NCI-H187 (cell line): Measurements from ENCODE around the gene ZDHHC21.

Source experiments
- DNase-seq, 2 experiments: peaks; one replicate each; lab custom pipeline; 2025; lab: John Stamatoyannopoulos, UW

ZDHHC21 gene

GRCh38 chr9:14693251-14693861, at the start of gene ZDHHC21:
ZDHHC21 (minus strand) TSS chr9:14693432; CDS start chr9:14674340, 19,092 bp downstream.
- DNase-seq: peak; percentile 36 to 63

- DNase-seq: no peak
Measured at GRCh38 chr9:14741369-14741768, 48.1 kb upstream of the ZDHHC21 start.

- no peak for DNase-seq
Measured at GRCh38 chr9:14733133-14733532, 39.9 kb upstream of the ZDHHC21 start.

- DNase-seq: no peak
Measured at GRCh38 chr9:14731294-14731981, 38.2 kb upstream of the ZDHHC21 start.

GRCh38 chr9:14730461-14730898, 37.2 kb upstream of the ZDHHC21 start:
- no peak for DNase-seq

GRCh38 chr9:14723301-14723700, 30.1 kb upstream of the ZDHHC21 start:
- DNase-seq: no peak

- DNase-seq: no peak
Measured at GRCh38 chr9:14722391-14723035, 29.3 kb upstream of the ZDHHC21 start, which contains the start of gene CER1. CER1 (minus strand) TSS chr9:14722733; CDS start chr9:14722672, 61 bp downstream.

- DNase-seq: no peak
Measured at GRCh38 chr9:14719231-14719923, 26.1 kb upstream of the ZDHHC21 start.

GRCh38 chr9:14715102-14715501, 21.9 kb upstream of the ZDHHC21 start:
- DNase-seq: no peak

- no peak for DNase-seq
Measured at GRCh38 chr9:14713187-14713767, 20.0 kb upstream of the ZDHHC21 start.

- no peak for DNase-seq
Measured at GRCh38 chr9:14710804-14711203, 17.6 kb upstream of the ZDHHC21 start.

GRCh38 chr9:14706530-14707140, 13.4 kb upstream of the ZDHHC21 start:
- DNase-seq: no peak

- no peak for DNase-seq
Measured at GRCh38 chr9:14705079-14705478, 11.8 kb upstream of the ZDHHC21 start.

GRCh38 chr9:14704281-14704680, 11.0 kb upstream of the ZDHHC21 start:
- DNase-seq: no peak

GRCh38 chr9:14702200-14702720, 9.0 kb upstream of the ZDHHC21 start:
- DNase-seq: no peak

GRCh38 chr9:14692470-14693250, 572 bp downstream of the ZDHHC21 start:
- peak; percentile 17 to 40 for DNase-seq

GRCh38 chr9:14690948-14691730, 2.1 kb downstream of the ZDHHC21 start:
- DNase-seq: no peak

- DNase-seq: no peak
Measured at GRCh38 chr9:14687042-14687719, 6.1 kb downstream of the ZDHHC21 start.

GRCh38 chr9:14686168-14686567, 7.1 kb downstream of the ZDHHC21 start:
- DNase-seq: no peak
